Activated T-cell treated with anti-CD3 and anti-CD28 coated beads, Interleukin-2, amount 50 U/mL, for 4 hours (primary cell): ENCODE data around the gene HPCAL4. TPM values are rescaled to one million over a fixed set of nuclear protein-coding genes. Genes with fewer than 3 reads are reported as not detected.

Experiments
- ATAC-seq, 2 donors: fragments of 200-7000 bp; cut with Tn5 transposase; one replicate each; pipeline ENCODE4 v1.10.0; 2021
- DNase-seq: peaks from one replicate; pipeline ENCODE4 v3.0.0-alpha.2; 2020
- H3K27me3 Mint-ChIP-seq: one replicate; pipeline ENCODE4 v1.8.0; 2021; ENCODE audit warnings: low read depth, mixed read lengths
- H3K36me3 Mint-ChIP-seq: one replicate; pipeline ENCODE4 v1.8.0; 2022; ENCODE audit warnings: mixed read lengths; ENCODE audit not compliant: insufficient read depth
- H3K4me1 Mint-ChIP-seq: one replicate; pipeline ENCODE4 v1.8.0; 2021; ENCODE audit warnings: low read depth, mixed read lengths
- H3K4me3 Mint-ChIP-seq: one replicate; pipeline ENCODE4 v1.8.0; 2021; ENCODE audit warnings: mild to moderate bottlenecking, moderate library complexity, mixed read lengths
- H3K9me3 Mint-ChIP-seq: one replicate; pipeline ENCODE4 v1.8.0; 2021; ENCODE audit warnings: mixed read lengths
- total RNA-seq, 3 donors: library from RNA; stranded (reverse); gene quantifications; one replicate each; pipeline ENCODE4 v1.2.1, GENCODE V29; 2021

Gene HPCAL4
- total RNA-seq, 3 donors from 2014 or later = 0.05 to 0.38 (median 0.33) TPM

GRCh38 chr1:39628807-39629350 lies 62.4 kb downstream of the HPCAL4 start:
- H3K4me1 Mint-ChIP-seq = peaks cover 3% of the 10 kb centered on the region
- ATAC-seq = peak; percentile 36 to 51
- peaks cover 13% of the 10 kb centered on the region for H3K27me3 Mint-ChIP-seq
- no peaks in the 10 kb centered on the region for H3K9me3 Mint-ChIP-seq
- DNase-seq = no peak
- no peaks in the 10 kb centered on the region for H3K36me3 Mint-ChIP-seq
- no peak overlapping the region for H3K4me3 Mint-ChIP-seq

Other genes with a start within 250 kb of the HPCAL4 start
- under 1 TPM in 2 of 3 donors, not detected in 1; 0.21 to 0.27 TPM for gene BMP8A, start 199.8 kb downstream of the HPCAL4 start, total RNA-seq
- 100 to 1,000 TPM; 544 to 556 (median 548) TPM for gene PABPC4, start 114.6 kb downstream of the HPCAL4 start, total RNA-seq
- under 1 TPM; 0.05 to 0.11 (median 0.08) TPM for gene HEYL, start 51.8 kb downstream of the HPCAL4 start, total RNA-seq
- not detected for gene NT5C1A, start 19.3 kb downstream of the HPCAL4 start, total RNA-seq
- 10 to 100 TPM; 54.0 to 65.4 (median 63.2) TPM for gene PPIE, start 47.4 kb upstream of the HPCAL4 start, total RNA-seq
- gene OXCT2, start 79.9 kb upstream of the HPCAL4 start, total RNA-seq = 1 to 10 TPM; 1.7 to 3.9 (median 2.2) TPM
- gene BMP8B, start 97.4 kb upstream of the HPCAL4 start, total RNA-seq = under 1 TPM; 0.23 to 0.30 (median 0.24) TPM
- 10 to 100 TPM; 28.6 to 30.8 (median 30.6) TPM for gene TRIT1, start 192.1 kb upstream of the HPCAL4 start, total RNA-seq
- gene MYCL, start 210.5 kb upstream of the HPCAL4 start, total RNA-seq = under 1 TPM; 0.08 to 0.38 (median 0.18) TPM